ENCODE measurements around the gene NKTR.

- no peak for TF ChIP-seq POLR2A (IDR thresholded peaks at IDR 0.05; ENCODE audit: low read length)
- no peak for TF ChIP-seq GATA1 (IDR thresholded peaks at IDR 0.05; ENCODE audit: low read depth, low read length)
Observed at GRCh38 chr3:42673082-42673481, 72.6 kb downstream of the NKTR start.

Data from erythroblast (primary cell).